Measurements from ENCODE around the gene SLC16A7.

The SLC16A7 gene, protein sequence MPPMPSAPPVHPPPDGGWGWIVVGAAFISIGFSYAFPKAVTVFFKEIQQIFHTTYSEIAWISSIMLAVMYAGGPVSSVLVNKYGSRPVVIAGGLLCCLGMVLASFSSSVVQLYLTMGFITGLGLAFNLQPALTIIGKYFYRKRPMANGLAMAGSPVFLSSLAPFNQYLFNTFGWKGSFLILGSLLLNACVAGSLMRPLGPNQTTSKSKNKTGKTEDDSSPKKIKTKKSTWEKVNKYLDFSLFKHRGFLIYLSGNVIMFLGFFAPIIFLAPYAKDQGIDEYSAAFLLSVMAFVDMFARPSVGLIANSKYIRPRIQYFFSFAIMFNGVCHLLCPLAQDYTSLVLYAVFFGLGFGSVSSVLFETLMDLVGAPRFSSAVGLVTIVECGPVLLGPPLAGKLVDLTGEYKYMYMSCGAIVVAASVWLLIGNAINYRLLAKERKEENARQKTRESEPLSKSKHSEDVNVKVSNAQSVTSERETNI

DNA sequence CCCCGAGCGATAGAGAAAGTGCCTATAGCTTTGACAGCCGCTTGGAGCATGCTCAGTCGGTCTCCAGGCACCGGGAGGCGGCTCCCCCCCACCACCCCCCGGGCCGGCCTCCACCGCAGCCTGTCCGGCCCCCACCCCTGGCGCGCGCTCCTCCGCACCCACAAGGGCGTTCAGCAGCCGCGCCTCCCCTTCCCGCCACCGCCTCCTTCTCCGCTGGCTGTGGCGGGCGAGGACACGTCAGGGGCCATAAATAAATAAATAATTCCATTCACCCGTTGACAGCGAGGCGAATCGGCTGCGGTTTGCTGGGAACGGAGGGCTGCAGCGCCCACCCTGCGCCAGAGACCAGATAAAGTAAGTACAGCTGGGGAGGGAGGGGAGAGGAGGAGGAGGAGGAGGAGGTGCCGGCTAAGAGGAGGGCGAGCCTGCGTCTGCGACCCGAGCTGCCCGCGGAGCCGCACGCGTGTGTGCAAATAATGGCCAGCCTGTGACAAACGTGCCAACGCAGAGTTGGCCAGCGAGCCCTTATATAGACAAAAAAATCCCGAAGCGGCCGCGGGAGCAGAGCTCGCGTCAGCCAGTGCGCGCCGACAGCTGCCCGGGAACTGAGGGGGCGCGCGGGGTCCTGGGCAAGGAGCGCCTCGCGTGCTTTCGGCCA is at the start of gene SLC16A7:
Gene SLC16A7 (plus strand): TSS at position 147 of the 658 bp plus-strand sequence. CDS start 108,773 bp downstream, outside the sequence.
- in situ Hi-C loops (cut with HindIII; ENCODE audit: low sequenced_read_pairs) = no loop called here
- TF ChIP-seq, protein P1, sequence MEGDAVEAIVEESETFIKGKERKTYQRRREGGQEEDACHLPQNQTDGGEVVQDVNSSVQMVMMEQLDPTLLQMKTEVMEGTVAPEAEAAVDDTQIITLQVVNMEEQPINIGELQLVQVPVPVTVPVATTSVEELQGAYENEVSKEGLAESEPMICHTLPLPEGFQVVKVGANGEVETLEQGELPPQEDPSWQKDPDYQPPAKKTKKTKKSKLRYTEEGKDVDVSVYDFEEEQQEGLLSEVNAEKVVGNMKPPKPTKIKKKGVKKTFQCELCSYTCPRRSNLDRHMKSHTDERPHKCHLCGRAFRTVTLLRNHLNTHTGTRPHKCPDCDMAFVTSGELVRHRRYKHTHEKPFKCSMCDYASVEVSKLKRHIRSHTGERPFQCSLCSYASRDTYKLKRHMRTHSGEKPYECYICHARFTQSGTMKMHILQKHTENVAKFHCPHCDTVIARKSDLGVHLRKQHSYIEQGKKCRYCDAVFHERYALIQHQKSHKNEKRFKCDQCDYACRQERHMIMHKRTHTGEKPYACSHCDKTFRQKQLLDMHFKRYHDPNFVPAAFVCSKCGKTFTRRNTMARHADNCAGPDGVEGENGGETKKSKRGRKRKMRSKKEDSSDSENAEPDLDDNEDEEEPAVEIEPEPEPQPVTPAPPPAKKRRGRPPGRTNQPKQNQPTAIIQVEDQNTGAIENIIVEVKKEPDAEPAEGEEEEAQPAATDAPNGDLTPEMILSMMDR (IDR thresholded peaks at IDR 0.05; ENCODE audit: low read depth, low read length, missing control alignments) = no peak

DNA sequence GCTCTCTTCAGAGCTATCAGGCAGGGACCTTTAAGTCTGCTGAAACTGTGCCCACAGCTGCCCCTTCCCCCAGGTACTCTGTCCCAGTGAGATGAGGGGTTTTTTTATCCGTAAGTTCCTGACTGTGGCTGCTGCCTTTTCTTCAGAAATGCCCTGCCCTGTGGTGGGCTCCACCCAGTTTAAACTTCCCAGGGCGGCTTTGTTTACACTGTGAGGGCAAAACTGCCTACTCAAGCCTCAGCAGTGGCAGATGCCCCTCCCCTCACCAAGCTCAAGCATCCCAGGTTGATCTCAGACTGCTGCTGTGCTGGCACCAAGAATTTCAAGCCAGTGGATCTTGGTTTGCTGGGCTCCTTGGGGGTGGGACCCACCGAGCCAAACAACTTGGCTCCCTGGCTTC is 46.9 kb upstream of the SLC16A7 start:
- H3K4me3 ChIP-seq (ENCODE audit: low read depth, low read length) = no peak overlapping the region
- DNase-seq (ENCODE audit: low read depth) = no peak
- in situ Hi-C loops (cut with HindIII; ENCODE audit: low sequenced_read_pairs) = no loop called here
- TF ChIP-seq, protein P1 (IDR thresholded peaks at IDR 0.05; ENCODE audit: low read depth, low read length, missing control alignments) = no peak

More for the DNA sequence above, at the start of gene SLC16A7:
- peak; percentile 48 for DNase-seq (ENCODE audit: low read depth)
- peak within 1 kb of the TSS; percentile 56 for H3K4me3 ChIP-seq (ENCODE audit: low read depth, low read length)

DNA sequence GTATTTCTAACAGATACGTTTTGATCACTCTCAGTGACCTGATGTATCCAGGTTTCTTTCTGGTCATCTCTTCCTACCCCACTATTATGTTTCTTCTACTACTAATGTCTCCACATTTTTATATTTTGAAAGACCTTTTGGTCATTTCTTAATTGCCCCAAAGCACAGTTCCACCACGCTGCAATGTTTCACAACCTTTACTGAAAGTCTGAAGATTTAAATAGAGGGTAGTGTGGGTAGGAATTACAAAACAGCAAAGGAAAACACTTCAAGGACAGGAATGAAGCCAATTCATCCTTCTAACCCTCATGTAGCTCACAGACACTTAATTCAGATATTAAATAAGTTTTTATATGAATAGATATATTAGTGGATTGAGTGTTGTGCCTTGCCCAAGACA is 36.1 kb upstream of the SLC16A7 start:
- DNase-seq (ENCODE audit: low read depth) = no peak
- in situ Hi-C loops (cut with HindIII; ENCODE audit: low sequenced_read_pairs) = no loop called here
- TF ChIP-seq, protein P1 (IDR thresholded peaks at IDR 0.05; ENCODE audit: low read depth, low read length, missing control alignments) = no peak
- no peak overlapping the region for H3K4me3 ChIP-seq (ENCODE audit: low read depth, low read length)

DNA sequence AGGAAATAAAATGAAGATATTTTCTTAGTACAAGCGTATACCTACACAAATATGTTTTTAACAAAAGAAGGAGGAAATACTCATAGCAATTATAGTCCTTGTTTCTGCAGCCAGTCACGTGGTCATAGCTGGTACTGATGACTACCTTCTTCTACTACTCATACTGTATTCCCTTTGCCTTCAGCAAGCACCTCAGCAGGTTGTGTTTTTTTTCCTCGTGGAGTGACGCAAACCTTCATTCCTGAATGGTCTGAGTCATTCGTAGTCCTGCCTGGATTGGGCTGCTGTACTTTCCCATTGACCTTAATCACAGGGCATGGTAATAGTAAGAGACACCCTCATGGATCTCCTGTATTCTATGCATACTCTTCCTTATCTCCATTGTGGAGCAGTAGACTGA is 25.7 kb upstream of the SLC16A7 start:
- in situ Hi-C loops (cut with HindIII; ENCODE audit: low sequenced_read_pairs) = no loop called here
- no peak overlapping the region for H3K4me3 ChIP-seq (ENCODE audit: low read depth, low read length)
- DNase-seq (ENCODE audit: low read depth) = no peak
- TF ChIP-seq, protein P1 (IDR thresholded peaks at IDR 0.05; ENCODE audit: low read depth, low read length, missing control alignments) = no peak

DNA sequence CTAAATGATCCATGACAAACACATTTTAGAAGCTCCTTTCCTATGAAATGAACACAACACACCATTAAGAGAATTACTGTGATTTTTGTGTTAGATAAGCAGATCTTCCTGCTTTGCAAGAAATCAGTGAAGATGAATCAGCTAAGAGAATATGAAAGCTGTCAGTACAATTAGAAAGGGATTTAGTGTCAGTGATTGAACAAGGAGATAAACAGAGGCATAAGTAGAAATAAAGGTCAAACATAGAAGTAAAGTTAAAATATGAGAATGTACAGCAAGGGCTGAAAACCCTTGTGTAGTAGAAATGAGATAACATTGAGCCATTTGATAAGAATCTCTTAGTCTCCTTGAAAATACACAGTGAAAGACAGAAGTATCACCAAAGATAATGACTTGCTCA is 21.4 kb upstream of the SLC16A7 start:
- in situ Hi-C loops (cut with HindIII; ENCODE audit: low sequenced_read_pairs) = no loop called here
- no peak for DNase-seq (ENCODE audit: low read depth)
- TF ChIP-seq, protein P1 (IDR thresholded peaks at IDR 0.05; ENCODE audit: low read depth, low read length, missing control alignments) = no peak
- H3K4me3 ChIP-seq (ENCODE audit: low read depth, low read length) = no peak overlapping the region

DNA sequence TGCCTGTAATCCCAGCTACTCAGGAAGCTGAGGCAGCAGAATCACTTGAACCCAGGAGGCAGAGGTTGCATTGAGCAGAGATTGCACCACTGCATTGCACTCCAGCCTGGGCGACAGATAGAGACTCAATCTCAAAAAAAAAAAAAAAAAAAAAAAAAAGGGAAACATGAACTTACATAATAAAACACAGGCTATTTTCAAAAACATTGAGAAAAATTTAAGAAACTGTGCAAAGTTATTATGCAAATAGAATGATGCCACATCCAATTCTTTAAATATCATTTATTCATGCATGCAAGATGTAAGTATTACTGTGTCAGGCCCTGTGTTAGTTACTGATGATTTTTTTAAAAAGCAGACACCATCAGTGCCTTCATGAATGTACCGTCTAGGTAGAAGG is 20.0 kb upstream of the SLC16A7 start:
- TF ChIP-seq, protein P1 (IDR thresholded peaks at IDR 0.05; ENCODE audit: low read depth, low read length, missing control alignments) = no peak

More for the DNA sequence above, 20.0 kb upstream of the SLC16A7 start:
- H3K4me3 ChIP-seq (ENCODE audit: low read depth, low read length) = no peak overlapping the region
- no peak for DNase-seq (ENCODE audit: low read depth)
- in situ Hi-C loops (cut with HindIII; ENCODE audit: low sequenced_read_pairs) = no loop called here
